ENCODE results near the gene OR2V1. TPM values are rescaled to one million over a fixed set of nuclear protein-coding genes. Genes with fewer than 3 reads are reported as not detected.
"Not testable (repeated sequence)": the region's sequence is repeated elsewhere in the genome, so short reads cannot be mapped to it uniquely, and the experiment has no call there.

The OR2V1 gene
- polyA plus RNA-seq, 1 experiment: not detected

GRCh38 chr5:181136361-181136955 lies 5.5 kb upstream of the OR2V1 start:
- Histone ChIP-seq H3K4me3 (ENCODE audit: low read depth, low read length) (no peak overlapping the region), H3K36me3 (ENCODE audit: control insufficient read depth, insufficient read depth, low read length) (no peaks in the 10 kb centered on the region), H3K27me3 (ENCODE audit: control insufficient read depth, insufficient read depth, low read length) (no peaks in the 10 kb centered on the region)
- POLR2A ChIA-PET: no interaction called here
- CTCF ChIA-PET: interaction anchor here (0.6 kb wide), 1 partner anchor 474 kb away, joined by 3 read pairs; no protein-coding TSS in a partner anchor
- DNase-seq (ENCODE audit: low read depth): no peak
- TF ChIP-seq CTCF (IDR thresholded peaks at IDR 0.05; ENCODE audit: insufficient read depth, low read depth, low read length): no peak

DNA sequence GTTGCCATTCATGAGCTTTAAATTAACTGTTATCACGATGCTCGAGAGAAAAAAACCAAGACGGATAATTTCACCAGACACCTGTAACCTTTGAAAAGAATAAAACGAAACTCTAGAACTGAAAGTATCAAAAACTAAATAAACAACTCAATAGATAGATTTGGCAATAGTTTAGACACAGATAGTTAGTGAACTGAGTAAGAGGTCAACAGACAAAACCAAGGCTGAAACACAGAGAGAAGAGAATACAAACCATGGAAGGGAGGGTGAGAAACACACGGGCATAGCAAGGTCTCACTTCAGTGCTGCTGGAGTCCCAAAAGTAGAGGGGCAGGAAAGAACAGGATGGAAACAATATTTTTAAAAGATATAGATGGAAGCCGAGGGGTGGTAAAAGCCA lies 3.3 kb upstream of the OR2V1 start:
- CTCF ChIA-PET: interaction anchor here (1.5 kb wide), 1 partner anchor 24 kb away, joined by 4 read pairs; no protein-coding TSS in a partner anchor
- POLR2A ChIA-PET: no interaction called here
- Histone ChIP-seq H3K36me3 (ENCODE audit: control insufficient read depth, insufficient read depth, low read length) (no peaks in the 10 kb centered on the region), H3K4me3 (ENCODE audit: low read depth, low read length) (no peak overlapping the region), H3K27me3 (ENCODE audit: control insufficient read depth, insufficient read depth, low read length) (peaks cover 2% of the 10 kb centered on the region; the same call in 1 of the 2 replicates)
- no peak for TF ChIP-seq CTCF (IDR thresholded peaks at IDR 0.05; ENCODE audit: insufficient read depth, low read depth, low read length)
- DNase-seq (ENCODE audit: low read depth): no peak

DNA sequence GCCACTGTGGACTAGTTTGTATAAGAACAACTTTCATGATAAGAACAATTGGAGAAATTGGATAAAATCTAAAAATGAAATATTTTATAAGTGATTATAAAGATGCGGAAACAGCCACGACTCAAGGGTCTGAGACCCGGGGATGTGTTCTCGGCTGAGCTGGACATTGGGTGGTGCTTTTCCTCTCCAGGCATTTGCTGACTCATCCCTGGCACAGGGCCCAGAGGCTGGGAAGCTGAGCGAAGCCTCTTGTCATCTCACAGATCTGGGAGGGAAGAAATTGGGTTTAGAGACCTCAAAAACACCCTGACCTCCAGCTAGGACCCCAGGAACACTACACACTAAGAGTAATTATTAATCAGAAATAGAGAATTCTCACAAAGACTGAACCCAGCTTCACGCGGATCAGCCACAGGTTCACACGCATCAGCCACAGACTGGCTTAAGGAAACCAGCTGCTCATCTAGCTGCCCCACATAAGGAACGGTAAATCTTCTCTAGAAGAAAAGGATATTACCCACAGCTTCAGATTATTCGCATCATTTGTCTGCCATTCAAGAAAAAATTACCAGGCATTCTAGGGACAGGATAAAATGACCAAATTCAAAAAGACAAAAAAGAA lies 2.8 kb upstream of the OR2V1 start:
- peaks cover 2% of the 10 kb centered on the region; the same call in 1 of the 2 replicates for H3K27me3 ChIP-seq (ENCODE audit: control insufficient read depth, insufficient read depth, low read length)
- ChIA-PET CTCF (interaction anchor here (1.5 kb wide), 1 partner anchor 25 kb away, joined by 4 read pairs; no protein-coding TSS in a partner anchor), POLR2A (no interaction called here)
- H3K36me3 ChIP-seq (ENCODE audit: control insufficient read depth, insufficient read depth, low read length): no peaks in the 10 kb centered on the region
- no peak overlapping the region for H3K4me3 ChIP-seq (ENCODE audit: low read depth, low read length)
- no peak for DNase-seq (ENCODE audit: low read depth)
- TF ChIP-seq CTCF (IDR thresholded peaks at IDR 0.05; ENCODE audit: insufficient read depth, low read depth, low read length): no peak

GRCh38 chr5:181133083-181133482 lies 2.1 kb upstream of the OR2V1 start:
- ChIA-PET POLR2A (no interaction called here), CTCF (interaction anchor here (1.5 kb wide), 1 partner anchor 25 kb away, joined by 4 read pairs; no protein-coding TSS in a partner anchor)
- Histone ChIP-seq H3K36me3 (ENCODE audit: control insufficient read depth, insufficient read depth, low read length) (no peaks in the 10 kb centered on the region), H3K27me3 (ENCODE audit: control insufficient read depth, insufficient read depth, low read length) (peaks cover 5% of the 10 kb centered on the region), H3K4me3 (ENCODE audit: low read depth, low read length) (no peak overlapping the region)
- DNase-seq (ENCODE audit: low read depth): no peak
- TF ChIP-seq CTCF (IDR thresholded peaks at IDR 0.05; ENCODE audit: insufficient read depth, low read depth, low read length): no peak

DNA sequence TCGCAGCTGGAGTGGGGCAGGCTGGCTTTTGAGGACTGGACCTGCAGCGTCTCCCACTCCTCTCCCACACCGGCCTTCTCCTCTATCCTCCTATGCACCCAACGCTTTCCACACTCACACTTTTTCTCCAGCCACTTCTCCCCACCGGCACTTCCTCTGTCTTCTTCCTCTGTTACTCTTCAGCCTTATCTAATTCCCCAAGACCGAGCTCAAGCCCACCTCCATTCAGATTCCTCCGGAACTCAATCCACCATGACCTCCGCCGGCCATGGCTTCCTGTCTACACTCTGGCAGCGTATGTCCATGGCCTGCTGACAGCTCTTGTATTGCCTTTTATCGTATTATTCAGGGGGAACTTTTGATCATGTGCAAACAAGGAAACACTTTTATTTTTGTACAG lies 545 bp upstream of the OR2V1 start:
- no peak for DNase-seq (ENCODE audit: low read depth)
- H3K27me3 ChIP-seq (ENCODE audit: control insufficient read depth, insufficient read depth, low read length): peaks cover 6% of the 10 kb centered on the region
- H3K36me3 ChIP-seq (ENCODE audit: control insufficient read depth, insufficient read depth, low read length): no peaks in the 10 kb centered on the region
- ChIA-PET POLR2A (no interaction called here), CTCF (no interaction called here)
- no peak overlapping the region for H3K4me3 ChIP-seq (ENCODE audit: low read depth, low read length)
- TF ChIP-seq CTCF (IDR thresholded peaks at IDR 0.05; ENCODE audit: insufficient read depth, low read depth, low read length): no peak

DNA sequence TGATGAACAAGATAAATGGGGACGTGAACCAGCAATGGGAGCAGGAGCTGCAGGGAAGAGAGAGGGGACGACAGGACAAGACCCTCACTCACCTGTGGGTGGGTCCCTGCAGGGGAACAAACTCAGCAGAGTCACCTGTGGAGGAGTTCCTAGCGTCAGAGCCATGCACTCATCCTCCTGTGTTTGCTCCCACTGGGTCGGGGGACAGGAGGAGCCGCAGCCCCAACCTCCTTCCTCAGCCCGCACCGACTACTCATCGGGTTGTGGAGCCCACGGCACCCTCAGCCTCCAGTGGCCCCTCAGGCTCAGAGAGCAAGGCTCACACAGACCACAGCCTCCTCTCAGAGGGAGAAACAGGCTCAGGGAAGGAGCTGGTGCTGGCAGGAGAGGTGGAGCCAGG lies 888 bp downstream of the OR2V1 start:
- H3K4me3 ChIP-seq (ENCODE audit: low read depth, low read length); H3K27me3 ChIP-seq (ENCODE audit: control insufficient read depth, insufficient read depth, low read length); CTCF ChIA-PET; POLR2A ChIA-PET; DNase-seq (ENCODE audit: low read depth); H3K36me3 ChIP-seq (ENCODE audit: control insufficient read depth, insufficient read depth, low read length): not testable (repeated sequence)
